ENCODE measurements around the gene TRAF3.

TRAF3 gene

DNA sequence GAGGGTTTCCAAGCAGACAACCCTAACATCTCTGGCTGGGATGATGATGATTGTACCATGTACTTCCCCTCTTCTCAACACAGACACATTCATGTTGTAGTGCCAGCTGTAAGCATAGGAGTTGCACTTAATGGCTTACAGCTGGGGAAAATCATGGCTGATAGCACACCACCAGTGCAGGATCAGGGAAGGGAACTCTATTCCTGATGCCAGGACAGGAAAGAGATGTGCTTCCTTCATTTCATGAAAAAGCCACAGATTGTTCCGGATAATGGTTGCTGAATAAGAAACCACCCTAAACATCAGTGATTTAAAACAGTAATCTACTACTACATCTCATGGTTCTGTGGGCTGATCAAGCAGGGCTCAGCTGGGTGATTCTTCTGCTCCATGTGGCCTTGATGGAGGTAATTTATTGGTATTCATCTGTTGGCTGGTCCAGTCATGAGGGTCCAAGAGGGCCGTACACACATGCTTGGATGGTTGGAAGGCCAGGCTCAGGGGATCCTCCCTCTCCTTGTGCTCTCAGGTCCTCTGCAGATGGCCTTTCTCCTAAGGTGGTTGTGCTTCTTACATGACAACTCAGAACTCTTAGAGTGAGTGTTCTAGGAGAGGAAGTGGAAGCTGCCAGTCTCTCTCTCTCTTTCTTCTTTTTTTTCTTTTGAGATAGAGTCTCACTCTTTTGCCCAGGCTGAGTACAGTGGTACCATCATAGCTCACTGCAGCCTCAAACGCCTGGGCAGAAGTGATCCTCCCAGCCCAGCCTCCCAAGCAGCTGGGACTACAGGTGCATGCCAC, 16.5 kb downstream of the TRAF3 start:
- H3K9ac ChIP-seq (ENCODE audit: low read length) = no peak overlapping the region
- no peaks in the 10 kb centered on the region for H3K79me2 ChIP-seq (ENCODE audit: insufficient read depth, low read length)
- H3K36me3 ChIP-seq (ENCODE audit: low read length) = no peaks in the 10 kb centered on the region

GRCh38 chr14:102795060-102795925, 18.0 kb downstream of the TRAF3 start:
- no peak overlapping the region for H3K4me2 ChIP-seq (ENCODE audit: low read depth, low read length, poor library complexity, severe bottlenecking)
- H3K4me3 ChIP-seq (ENCODE audit: insufficient read depth, low read length, poor library complexity, severe bottlenecking) = no peak overlapping the region
- H2AFZ ChIP-seq (ENCODE audit: low read depth, low read length, severe bottlenecking) = no peak overlapping the region
- H3K79me2 ChIP-seq (ENCODE audit: insufficient read depth, low read length) = no peaks in the 10 kb centered on the region
- no peaks in the 10 kb centered on the region for H3K9me2 ChIP-seq (replicated peaks; ENCODE audit: insufficient read depth, low read length)
- H4K20me1 ChIP-seq (ENCODE audit: low read depth, low read length) = no peaks in the 10 kb centered on the region
- H3K27me3 ChIP-seq (ENCODE audit: low read length) = no peaks in the 10 kb centered on the region
- no peak overlapping the region for H3K9ac ChIP-seq (ENCODE audit: low read length)
- H3K36me3 ChIP-seq (ENCODE audit: low read length) = no peaks in the 10 kb centered on the region
- no peaks in the 10 kb centered on the region for H3K9me3 ChIP-seq (ENCODE audit: insufficient read depth, low read length)
- TF ChIP-seq EZH2phosphoT487 (conservative IDR thresholded peaks at IDR 0.05; ENCODE audit: low read length) = no peak
- TF ChIP-seq CTCF (IDR thresholded peaks at IDR 0.05; ENCODE audit: insufficient read depth, low read length, poor library complexity, severe bottlenecking) = no peak
- no peaks in the 10 kb centered on the region for H3F3A ChIP-seq (ENCODE audit: insufficient read depth)
- H3K27ac ChIP-seq (ENCODE audit: low read depth, low read length) = no peak overlapping the region

More for the DNA sequence above, 16.5 kb downstream of the TRAF3 start:
- H3K27ac ChIP-seq (ENCODE audit: low read depth, low read length) = no peak overlapping the region
- H3K4me3 ChIP-seq (ENCODE audit: insufficient read depth, low read length, poor library complexity, severe bottlenecking) = no peak overlapping the region
- no peaks in the 10 kb centered on the region for H3K9me2 ChIP-seq (replicated peaks; ENCODE audit: insufficient read depth, low read length)
- TF ChIP-seq EZH2phosphoT487 (conservative IDR thresholded peaks at IDR 0.05; ENCODE audit: low read length) (no peak), CTCF (IDR thresholded peaks at IDR 0.05; ENCODE audit: insufficient read depth, low read length, poor library complexity, severe bottlenecking) (no peak)
- H3K4me2 ChIP-seq (ENCODE audit: low read depth, low read length, poor library complexity, severe bottlenecking) = no peak overlapping the region
- H3K27me3 ChIP-seq (ENCODE audit: low read length) = no peaks in the 10 kb centered on the region
- H4K20me1 ChIP-seq (ENCODE audit: low read depth, low read length) = no peaks in the 10 kb centered on the region
- no peaks in the 10 kb centered on the region for H3K9me3 ChIP-seq (ENCODE audit: insufficient read depth, low read length)
- H2AFZ ChIP-seq (ENCODE audit: low read depth, low read length, severe bottlenecking) = no peak overlapping the region
- H3F3A ChIP-seq (ENCODE audit: insufficient read depth) = no peaks in the 10 kb centered on the region

- H2AFZ ChIP-seq (ENCODE audit: low read depth, low read length, severe bottlenecking) = no peak overlapping the region
- H3K9me2 ChIP-seq (replicated peaks; ENCODE audit: insufficient read depth, low read length) = no peaks in the 10 kb centered on the region
- no peaks in the 10 kb centered on the region for H3K36me3 ChIP-seq (ENCODE audit: low read length)
- H3K27ac ChIP-seq (ENCODE audit: low read depth, low read length) = no peak overlapping the region
- H4K20me1 ChIP-seq (ENCODE audit: low read depth, low read length) = no peaks in the 10 kb centered on the region
- no peaks in the 10 kb centered on the region for H3F3A ChIP-seq (ENCODE audit: insufficient read depth)
- H3K4me3 ChIP-seq (ENCODE audit: insufficient read depth, low read length, poor library complexity, severe bottlenecking) = no peak overlapping the region
- H3K4me2 ChIP-seq (ENCODE audit: low read depth, low read length, poor library complexity, severe bottlenecking) = no peak overlapping the region
- no peaks in the 10 kb centered on the region for H3K27me3 ChIP-seq (ENCODE audit: low read length)
- TF ChIP-seq EZH2phosphoT487 (conservative IDR thresholded peaks at IDR 0.05; ENCODE audit: low read length) (no peak), CTCF (IDR thresholded peaks at IDR 0.05; ENCODE audit: insufficient read depth, low read length, poor library complexity, severe bottlenecking) (no peak)
- no peak overlapping the region for H3K9ac ChIP-seq (ENCODE audit: low read length)
- H3K79me2 ChIP-seq (ENCODE audit: insufficient read depth, low read length) = no peaks in the 10 kb centered on the region
- no peaks in the 10 kb centered on the region for H3K9me3 ChIP-seq (ENCODE audit: insufficient read depth, low read length)
Measured at GRCh38 chr14:102796661-102797190, 19.5 kb downstream of the TRAF3 start.
